NB4 (cell line): ENCODE data around the gene DSCAML1.

Source experiments
- DNase-seq: peaks from one replicate; pipeline ENCODE4 v3.0.0; 2010; ENCODE audit warnings: low read depth
- H3K4me3 ChIP-seq: one replicate; pipeline ENCODE4 v1.5.1; 2011; ENCODE audit warnings: mild to moderate bottlenecking, low read depth, low read length, moderate library complexity
- MYC ChIP-seq: IDR thresholded peaks from 2 replicates; pipeline ENCODE4 v1.6.1; 2011; ENCODE audit warnings: low read depth, low read length
- POLR2A ChIP-seq: IDR thresholded peaks from 2 replicates; pipeline ENCODE4 v1.6.1; 2011; ENCODE audit warnings: mild to moderate bottlenecking; ENCODE audit not compliant: insufficient read length; ENCODE audit errors: extremely low read depth
- TF ChIP-seq, protein P1 (sequence below): IDR thresholded peaks from 2 replicates; pipeline ENCODE4 v1.6.1; 2011; ENCODE audit warnings: low read depth, low read length
- TF ChIP-seq, protein P2 (sequence below): IDR thresholded peaks from one replicate; pipeline ENCODE4 v1.5.1; 2012; ENCODE audit warnings: low read depth, low read length

The DSCAML1 gene

DNA sequence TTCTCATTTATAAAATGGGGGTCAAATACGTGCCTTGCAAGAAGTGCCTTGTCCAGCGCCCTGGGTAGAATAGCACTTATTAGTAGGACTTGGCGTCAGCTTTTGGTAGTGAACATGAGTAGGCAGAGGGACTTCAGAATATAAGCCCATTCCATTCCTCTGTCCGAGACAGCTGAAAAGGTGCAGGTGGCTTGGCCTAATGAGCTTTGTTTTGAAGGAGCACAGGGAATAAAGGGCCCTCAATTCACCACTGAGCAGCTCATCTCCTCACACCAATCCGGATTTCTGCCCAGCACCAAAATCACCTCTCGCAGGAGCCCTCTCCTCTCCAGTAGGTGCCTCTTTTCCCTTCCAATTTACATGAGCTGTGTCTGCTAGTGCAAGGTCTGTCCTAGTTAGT is 91.2 kb downstream of the DSCAML1 start:
- TF ChIP-seq MYC (no peak), POLR2A (no peak)
- TF ChIP-seq, protein P1, sequence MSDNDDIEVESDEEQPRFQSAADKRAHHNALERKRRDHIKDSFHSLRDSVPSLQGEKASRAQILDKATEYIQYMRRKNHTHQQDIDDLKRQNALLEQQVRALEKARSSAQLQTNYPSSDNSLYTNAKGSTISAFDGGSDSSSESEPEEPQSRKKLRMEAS, result no peak
- TF ChIP-seq, protein P2, sequence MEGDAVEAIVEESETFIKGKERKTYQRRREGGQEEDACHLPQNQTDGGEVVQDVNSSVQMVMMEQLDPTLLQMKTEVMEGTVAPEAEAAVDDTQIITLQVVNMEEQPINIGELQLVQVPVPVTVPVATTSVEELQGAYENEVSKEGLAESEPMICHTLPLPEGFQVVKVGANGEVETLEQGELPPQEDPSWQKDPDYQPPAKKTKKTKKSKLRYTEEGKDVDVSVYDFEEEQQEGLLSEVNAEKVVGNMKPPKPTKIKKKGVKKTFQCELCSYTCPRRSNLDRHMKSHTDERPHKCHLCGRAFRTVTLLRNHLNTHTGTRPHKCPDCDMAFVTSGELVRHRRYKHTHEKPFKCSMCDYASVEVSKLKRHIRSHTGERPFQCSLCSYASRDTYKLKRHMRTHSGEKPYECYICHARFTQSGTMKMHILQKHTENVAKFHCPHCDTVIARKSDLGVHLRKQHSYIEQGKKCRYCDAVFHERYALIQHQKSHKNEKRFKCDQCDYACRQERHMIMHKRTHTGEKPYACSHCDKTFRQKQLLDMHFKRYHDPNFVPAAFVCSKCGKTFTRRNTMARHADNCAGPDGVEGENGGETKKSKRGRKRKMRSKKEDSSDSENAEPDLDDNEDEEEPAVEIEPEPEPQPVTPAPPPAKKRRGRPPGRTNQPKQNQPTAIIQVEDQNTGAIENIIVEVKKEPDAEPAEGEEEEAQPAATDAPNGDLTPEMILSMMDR, result no peak
- DNase-seq, result no peak
- H3K4me3 ChIP-seq, result no peak overlapping the region

DNA sequence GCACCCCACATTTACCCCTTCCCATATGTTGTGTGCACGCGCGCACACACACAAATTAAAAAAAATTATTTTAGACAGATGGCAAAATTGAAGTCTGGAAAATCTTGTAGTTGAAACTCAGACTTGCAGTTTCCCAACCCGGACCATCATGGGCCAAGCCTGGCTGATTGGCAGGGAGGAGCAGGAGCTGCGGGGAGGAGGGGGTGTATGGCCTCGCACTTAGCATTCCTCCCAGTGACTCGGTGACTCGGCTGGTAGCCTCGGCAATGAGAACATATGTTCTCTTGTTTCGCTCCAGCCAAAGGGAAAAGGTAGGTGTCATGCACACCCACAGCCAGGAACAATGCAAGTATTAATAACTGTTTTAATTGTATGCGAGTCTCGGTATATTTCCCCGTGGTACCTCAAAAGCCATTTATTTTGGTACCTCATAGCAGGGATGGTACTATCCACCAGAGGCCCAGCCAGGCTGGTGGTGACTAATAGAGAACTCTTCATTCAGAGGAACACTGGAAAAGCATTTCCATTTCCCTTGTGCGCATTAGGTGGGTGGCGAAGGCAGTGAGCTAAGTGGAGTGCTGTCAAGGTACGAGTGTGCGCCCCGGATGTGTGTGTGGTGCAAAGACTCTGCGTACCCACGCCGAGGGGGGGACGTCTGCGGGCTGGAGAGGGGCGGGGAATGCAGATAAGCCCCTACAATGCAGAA is 92.5 kb downstream of the DSCAML1 start:
- no peak overlapping the region for H3K4me3 ChIP-seq
- DNase-seq, result no peak
- TF ChIP-seq, protein P2, result no peak
- TF ChIP-seq, protein P1, result no peak
- no peak for TF ChIP-seq POLR2A

DNA sequence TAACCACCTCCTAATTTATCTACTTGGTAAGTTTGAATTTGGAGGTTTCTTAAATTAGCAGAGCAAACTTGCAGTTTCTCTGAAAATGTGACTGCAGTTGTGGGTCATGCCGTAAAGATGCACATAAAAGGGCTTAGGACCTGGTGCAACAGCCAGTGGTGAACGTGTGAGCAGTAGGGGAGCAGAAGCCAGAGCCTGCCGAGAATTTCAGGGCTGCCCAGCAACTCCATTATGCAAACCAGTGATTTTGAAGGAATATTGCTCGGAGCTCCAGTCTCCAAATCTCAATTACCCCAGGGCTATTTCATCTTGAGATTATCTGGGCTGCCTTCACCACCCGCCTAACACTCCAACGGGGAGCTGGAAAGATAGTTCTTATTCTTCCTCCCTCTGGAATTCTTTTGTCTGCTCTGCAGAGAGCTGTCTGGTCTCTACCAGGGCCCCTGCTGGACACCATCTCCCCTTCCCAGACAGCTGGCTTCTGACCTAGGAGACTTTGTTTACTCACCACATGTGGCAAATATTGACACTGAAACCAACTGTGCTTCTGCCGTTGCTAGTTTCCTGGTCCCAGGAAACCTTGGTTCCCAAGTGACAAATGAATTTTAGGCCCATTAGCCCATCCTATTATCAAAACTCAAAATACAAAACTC is 93.9 kb downstream of the DSCAML1 start:
- TF ChIP-seq, protein P2, result no peak
- H3K4me3 ChIP-seq, result no peak overlapping the region
- DNase-seq, result no peak

DNA sequence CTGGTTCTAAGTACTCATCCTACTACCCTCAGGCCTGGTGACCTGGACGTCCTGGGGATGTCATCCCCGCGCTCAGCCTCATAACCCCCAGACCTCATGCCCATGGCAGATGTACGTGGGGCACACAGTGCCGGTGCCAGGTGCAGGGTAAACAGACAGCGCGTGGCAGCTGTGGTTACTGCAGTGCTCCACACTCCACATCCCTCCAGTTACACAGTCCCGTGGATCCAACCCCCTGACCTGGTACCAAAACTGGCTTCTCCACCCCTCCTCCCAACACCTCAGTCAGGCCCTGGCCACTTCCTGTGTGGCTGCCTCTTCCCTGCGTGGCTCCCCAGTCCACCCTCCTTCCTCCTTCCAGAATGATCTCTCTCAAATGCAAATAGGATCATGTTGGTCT is 95.2 kb downstream of the DSCAML1 start:
- TF ChIP-seq POLR2A, result no peak
- TF ChIP-seq, protein P2, result no peak
- TF ChIP-seq, protein P1, result no peak
- no peak for TF ChIP-seq MYC
- no peak overlapping the region for H3K4me3 ChIP-seq
- no peak for DNase-seq

DNA sequence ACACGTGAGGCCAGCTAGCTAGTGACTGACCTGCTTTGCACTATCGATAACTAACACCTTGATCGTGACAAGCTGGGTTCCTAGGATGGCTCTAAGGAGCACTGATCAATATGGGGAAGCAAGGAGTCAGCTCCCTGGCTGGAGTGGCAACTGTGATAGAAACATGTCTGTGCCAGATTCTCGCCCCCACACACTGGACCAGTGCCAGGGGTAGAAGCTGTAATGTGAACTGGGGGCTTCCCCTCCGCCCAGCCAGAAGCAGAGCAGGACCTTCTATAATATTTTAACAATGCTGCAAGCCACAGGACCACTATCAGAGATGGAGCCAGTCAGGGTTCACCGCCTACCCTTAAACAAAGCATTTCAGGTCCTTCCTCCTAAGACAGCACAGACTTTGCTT is 96.5 kb downstream of the DSCAML1 start:
- TF ChIP-seq, protein P2, result no peak
- TF ChIP-seq MYC (no peak), POLR2A (no peak)
- TF ChIP-seq, protein P1, result no peak
- H3K4me3 ChIP-seq, result no peak overlapping the region
- no peak for DNase-seq
